Transverse colon (tissue), 4 donors: Measurements from ENCODE around the gene CDK17. TPM values are rescaled to one million over a fixed set of nuclear protein-coding genes. Genes with fewer than 3 reads are reported as not detected.

Source experiments
- DNase-seq: peaks from one replicate; pipeline ENCODE4 v3.0.0-alpha.2; 2019
- H3K27ac ChIP-seq, 4 donors: fragments of 200-600 bp; sonication (generic); 2 replicates each; pipeline ENCODE4 v1.5.1; 2016 to 2018; ENCODE audit warnings: inconsistent platforms in 4 of 4
- H3K27me3 ChIP-seq: fragments of 200-600 bp; sonication (generic); 2 replicates; pipeline ENCODE4 v1.5.1; 2017; ENCODE audit warnings: inconsistent platforms
- H3K36me3 ChIP-seq, 4 donors: fragments of 200-600 bp; sonication (generic); 2 replicates each; pipeline ENCODE4 v1.5.1; 2017 to 2019; ENCODE audit warnings: inconsistent platforms in 4 of 4
- H3K4me1 ChIP-seq, 4 donors: fragments of 200-600 bp; sonication (generic); 2 replicates each; pipeline ENCODE4 v1.5.1; 2017 to 2020; ENCODE audit warnings: inconsistent platforms in 4 of 4
- H3K4me3 ChIP-seq, 4 donors: fragments of 200-600 bp; sonication (generic); 1 replicate in 1 of 4; 2 replicates in 3 of 4; pipeline versions ENCODE4 v1.5.1 to v1.6.1; 2017 to 2019; ENCODE audit warnings: inconsistent platforms in 4 of 4
- H3K9me3 ChIP-seq, 2 donors: fragments of 200-600 bp; sonication (generic); 2 replicates each; pipeline ENCODE4 v1.5.1; 2017 to 2019; ENCODE audit warnings: inconsistent platforms in 2 of 2
- CTCF ChIP-seq, 5 experiments: fragments of 200-600 bp in 3 of 5; fragments of 450-650 bp in 2 of 5; sonication (generic) in 3 of 5; IDR thresholded peaks; 1 replicate in 2 of 5; 2 replicates in 3 of 5; pipeline ENCODE4 v1.5.1; 2016 to 2017; ENCODE audit warnings: antibody characterized with exemption in 5 of 5, inconsistent platforms in 3 of 5, mild to moderate bottlenecking in 2 of 5, moderate library complexity in 1 of 5
- EP300 ChIP-seq: sonication (generic); formaldehyde crosslinking; IDR thresholded peaks from one replicate; pipeline ENCODE4 v1.6.1; 2017; ENCODE audit warnings: antibody characterized with exemption, low read depth
- POLR2A ChIP-seq: fragments of 450-650 bp; IDR thresholded peaks from one replicate; pipeline ENCODE4 v1.6.1; 2016; ENCODE audit warnings: antibody characterized with exemption, mild to moderate bottlenecking, moderate library complexity
- POLR2AphosphoS5 ChIP-seq, 3 donors: sonication (generic); formaldehyde crosslinking; IDR thresholded peaks; one replicate each; pipeline ENCODE4 v1.6.1; 2016; ENCODE audit warnings: antibody characterized with exemption in 3 of 3
- WGBS, 2 donors: methylation state at CpG; one replicate each; pipeline ENCODE4 v1.1.5; 2018; ENCODE audit warnings: low coverage in 1 of 2; 5-methylcytosine and 5-hydroxymethylcytosine counted together
- in situ Hi-C, 4 donors: fragments of 200-750 bp; cut with MboI; loops; one replicate each; pipeline versions ENCODE4 v1.15.0 to v1.15.1; 2017; ENCODE audit warnings: low sequenced_read_pairs in 3 of 4, low pct_ligation_motif_present in 1 of 4, low pct_unique_long_range_greater_than_20kb in 1 of 4
- intact Hi-C: fragments of 100-400 bp; cut with DNase I; formaldehyde crosslinking; loops from one replicate; pipeline ENCODE4 v1.15.1; 2023; ENCODE audit warnings: low total_unique reads
- total RNA-seq, 4 donors: library from RNA; depleted of rRNA; stranded (reverse); fragments of >200 nt; gene quantifications; one replicate each; pipeline ENCODE4 v1.1.0, GENCODE V29; 2016

The CDK17 gene
- total RNA-seq, 4 donors from 2014 or later, result 32.5 to 81.4 (median 51.8) TPM

GRCh38 chr12:96416033-96416799 is 16.0 kb upstream of the CDK17 start:
- no peaks in the 10 kb centered on the region for H3K9me3 ChIP-seq
- no peak overlapping the region for H3K4me3 ChIP-seq
- peaks cover 0 to 5% (median 0%) of the 10 kb centered on the region in 4 donors for H3K4me1 ChIP-seq
- no peaks in the 10 kb centered on the region for H3K36me3 ChIP-seq
- TF ChIP-seq CTCF (IDR thresholded peaks at IDR 0.05), result no peak
- no peak for TF ChIP-seq POLR2AphosphoS5 (IDR thresholded peaks at IDR 0.05)
- no peak for TF ChIP-seq POLR2A
- no peak for TF ChIP-seq EP300
- no peaks in the 10 kb centered on the region for H3K27me3 ChIP-seq
- H3K27ac ChIP-seq, result no peak overlapping the region
- intact Hi-C loops, result no loop called here
- no peak for DNase-seq
- WGBS, 2 donors, result 44 to 67% methylated on average over 3 to 7 of the region's 7 CpGs
- in situ Hi-C loops, result loop anchor here in 2 of 4 donors (25.0 kb wide), 2 partner anchors 96 to 354 kb away; no protein-coding TSS in a partner anchor

GRCh38 chr12:96414637-96415036 is 14.4 kb upstream of the CDK17 start:
- intact Hi-C loops, result no loop called here
- WGBS, 2 donors, result 86 to 93% methylated on average over 1 of the region's 1 CpG

GRCh38 chr12:96412431-96412830 is 12.2 kb upstream of the CDK17 start:
- in situ Hi-C loops, result loop anchor here in 2 of 4 donors (25.0 kb wide), 2 partner anchors 100 to 350 kb away; no protein-coding TSS in a partner anchor
- H3K9me3 ChIP-seq, result no peaks in the 10 kb centered on the region
- H3K4me1 ChIP-seq, result peaks cover 0 to 10% (median 0%) of the 10 kb centered on the region in 4 donors

More at GRCh38 chr12:96414637-96415036, 14.4 kb upstream of the CDK17 start:
- Histone ChIP-seq H3K27ac (no peak overlapping the region), H3K9me3 (no peaks in the 10 kb centered on the region), H3K27me3 (no peaks in the 10 kb centered on the region), H3K4me3 (no peak overlapping the region), H3K36me3 (no peaks in the 10 kb centered on the region), H3K4me1 (peaks cover 0 to 7% (median 0%) of the 10 kb centered on the region in 4 donors)
- DNase-seq, result no peak
- TF ChIP-seq POLR2AphosphoS5 (IDR thresholded peaks at IDR 0.05), result no peak
- no peak for TF ChIP-seq EP300
- no peak for TF ChIP-seq POLR2A
- TF ChIP-seq CTCF (IDR thresholded peaks at IDR 0.05), result no peak
- in situ Hi-C loops, result loop anchor here in 2 of 4 donors (25.0 kb wide), 2 partner anchors 98 to 352 kb away; no protein-coding TSS in a partner anchor

More at GRCh38 chr12:96412431-96412830, 12.2 kb upstream of the CDK17 start:
- intact Hi-C loops, result no loop called here
- Histone ChIP-seq H3K27me3 (no peaks in the 10 kb centered on the region), H3K36me3 (no peaks in the 10 kb centered on the region), H3K4me3 (no peak overlapping the region), H3K27ac (no peak overlapping the region)
- no peak for DNase-seq
- TF ChIP-seq POLR2A, result no peak
- no peak for TF ChIP-seq EP300
- TF ChIP-seq CTCF (IDR thresholded peaks at IDR 0.05), result no peak
- no peak for TF ChIP-seq POLR2AphosphoS5 (IDR thresholded peaks at IDR 0.05)
